NAMALWA (cell line): Measurements from ENCODE around the gene MRM3.
"Not testable (repeated sequence)": the region's sequence is repeated elsewhere in the genome, so short reads cannot be mapped to it uniquely, and the experiment has no call there.

Experiments used
- DNase-seq: peaks from one replicate; pipeline ENCODE4 v3.0.0-alpha.2; 2015; ENCODE audit warnings: low spot score

MRM3 gene

GRCh38 chr17:825216-825615 is 43.1 kb downstream of the MRM3 start:
- no peak for DNase-seq

DNA sequence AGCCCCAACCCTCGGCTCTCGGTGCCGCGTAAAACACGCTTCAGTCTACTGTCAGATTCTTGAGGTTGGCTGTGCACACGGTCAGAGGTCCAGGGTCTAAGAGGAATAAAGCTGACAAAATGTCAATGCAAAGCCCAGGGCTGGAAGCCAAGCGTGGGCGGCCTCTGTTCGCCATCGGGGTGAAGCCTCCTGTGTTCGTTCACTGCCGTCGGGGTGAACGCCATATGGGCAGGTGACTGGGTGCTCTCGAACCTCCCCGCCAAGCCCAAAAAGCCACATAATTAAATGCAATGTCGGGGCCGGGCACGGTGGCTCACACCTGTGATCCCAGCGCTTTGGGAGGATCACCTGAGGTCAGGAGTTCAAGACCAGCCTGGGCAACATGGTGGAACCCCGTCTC is 44.6 kb downstream of the MRM3 start:
- DNase-seq = no peak

DNA sequence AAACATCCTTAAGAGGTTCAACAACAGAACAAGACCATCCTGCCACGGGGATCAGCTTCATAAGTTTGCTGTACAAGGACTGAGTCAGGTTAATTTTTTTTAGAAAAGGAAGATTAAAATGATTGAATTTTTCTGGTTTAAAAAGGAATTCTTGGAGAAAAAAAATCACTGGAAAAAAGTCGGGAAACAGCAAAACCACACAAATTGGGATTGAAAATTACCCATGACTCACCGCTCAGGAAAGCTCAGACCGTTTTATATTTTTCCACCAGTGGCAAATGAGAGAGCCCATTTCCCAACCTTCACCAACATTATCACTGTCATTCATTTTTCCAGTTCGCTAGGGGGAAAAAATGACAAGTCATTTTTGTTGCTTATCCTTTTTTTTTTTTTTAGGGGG is 46.6 kb downstream of the MRM3 start:
- no peak for DNase-seq

DNA sequence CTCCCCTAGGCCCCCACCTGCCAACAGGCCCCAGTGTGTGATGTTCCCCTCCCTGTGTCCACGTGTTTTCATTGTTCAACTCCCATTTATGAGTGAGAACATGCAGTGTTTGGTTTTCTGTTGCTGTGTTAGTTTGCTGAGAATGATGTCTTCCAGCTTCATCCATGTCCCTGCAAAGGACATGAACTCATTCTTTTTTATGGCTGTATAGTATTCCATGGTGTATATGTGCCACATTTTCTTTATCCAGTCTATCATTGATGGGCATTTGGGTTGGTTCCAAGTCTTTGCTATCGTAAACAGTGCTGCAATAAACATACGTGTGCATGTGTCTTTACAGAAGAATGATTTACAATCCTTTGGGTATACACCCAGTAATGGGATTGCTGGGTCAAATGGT is 47.5 kb downstream of the MRM3 start:
- not testable (repeated sequence) for DNase-seq

GRCh38 chr17:830381-830780 is 48.2 kb downstream of the MRM3 start:
- DNase-seq = no peak

GRCh38 chr17:830950-831349 is 48.8 kb downstream of the MRM3 start:
- DNase-seq = no peak

GRCh38 chr17:834136-834535 is 52.0 kb downstream of the MRM3 start:
- DNase-seq = no peak

- DNase-seq = no peak
Observed at GRCh38 chr17:835263-835662, 53.1 kb downstream of the MRM3 start.

GRCh38 chr17:835721-836120 is 53.6 kb downstream of the MRM3 start:
- DNase-seq = not testable (repeated sequence)

DNA sequence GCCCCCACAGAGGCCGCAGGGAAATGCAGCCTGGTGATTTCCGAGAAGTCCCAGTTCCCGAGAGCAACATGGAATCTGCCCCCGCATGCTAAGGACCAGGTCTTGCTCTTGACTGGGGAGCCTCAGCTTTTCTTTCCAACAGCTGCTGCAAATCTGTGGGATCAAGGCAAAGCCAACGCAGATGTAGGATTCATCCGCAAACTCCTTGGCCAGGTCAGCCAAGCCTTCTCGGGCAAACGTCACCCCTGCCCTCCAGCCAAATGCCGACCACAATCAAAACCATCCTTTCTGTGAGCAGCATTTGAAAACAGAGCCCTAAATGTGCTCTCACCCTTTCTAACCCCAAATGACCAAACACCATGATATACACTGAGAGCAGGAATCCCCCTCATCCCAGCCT is 54.0 kb downstream of the MRM3 start:
- no peak for DNase-seq

GRCh38 chr17:838486-838885 is 56.3 kb downstream of the MRM3 start:
- no peak for DNase-seq

- no peak for DNase-seq
Observed at GRCh38 chr17:841313-841712, 59.2 kb downstream of the MRM3 start.
